Subcutaneous adipose tissue (tissue), 4 donors: Measurements from ENCODE around the gene ADAMTSL3. TPM values are rescaled to one million over a fixed set of nuclear protein-coding genes. Genes with fewer than 3 reads are reported as not detected.

ENCODE experiments used
- total RNA-seq, 4 donors: library from RNA; depleted of rRNA; stranded (reverse); fragments of >200 nt; gene quantifications; one replicate each; pipeline ENCODE4 v1.1.0, GENCODE V29; 2016
- TF ChIP-seq, protein P1 (sequence below): fragments of 450-650 bp; IDR thresholded peaks from one replicate; pipeline ENCODE4 v1.5.1; 2016; ENCODE audit warnings: low read depth, mild to moderate bottlenecking, control low read depth, antibody characterized with exemption, moderate library complexity

The ADAMTSL3 gene
- total RNA-seq, 4 donors from 2014 or later: 1.5 to 4.0 (median 2.3) TPM

DNA sequence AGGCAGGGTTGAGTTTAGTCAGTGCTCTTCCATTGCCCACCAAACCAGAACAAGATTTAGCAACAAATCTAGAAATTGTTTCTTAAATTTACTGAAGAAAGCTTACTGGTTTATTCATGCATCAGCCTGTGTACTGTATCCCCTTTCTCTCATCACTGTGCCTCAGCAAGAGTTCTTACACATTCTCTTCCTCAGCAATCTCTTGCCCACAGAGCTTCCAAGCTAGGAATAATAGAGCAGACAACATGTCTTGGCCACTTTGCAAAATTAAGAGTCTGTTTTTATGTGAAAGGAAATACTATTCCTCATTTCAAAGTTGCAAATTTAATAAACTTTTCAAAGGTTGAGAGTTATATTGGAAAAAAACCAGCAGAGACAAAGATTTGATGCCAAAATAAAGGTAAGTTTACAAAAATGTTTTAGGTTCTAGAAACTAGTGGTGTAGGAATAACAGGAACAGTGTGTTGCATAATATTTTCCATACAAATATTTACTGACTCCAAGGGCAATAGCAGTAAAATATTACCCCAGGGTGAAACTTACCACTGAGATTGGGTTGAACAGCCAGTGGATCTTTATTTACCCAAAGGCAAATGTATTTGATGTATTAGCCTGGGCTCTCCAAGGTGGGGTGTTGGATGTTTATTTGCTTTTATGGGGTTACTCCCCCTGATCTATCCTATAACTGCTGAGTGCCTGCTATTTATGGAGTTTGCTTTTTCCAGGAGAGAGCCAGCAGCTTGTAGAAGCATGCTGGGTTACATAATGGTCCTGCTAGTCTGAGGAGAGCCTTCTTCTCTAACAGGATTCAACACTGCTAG, 276.7 kb downstream of the ADAMTSL3 start:
- TF ChIP-seq, protein P1, sequence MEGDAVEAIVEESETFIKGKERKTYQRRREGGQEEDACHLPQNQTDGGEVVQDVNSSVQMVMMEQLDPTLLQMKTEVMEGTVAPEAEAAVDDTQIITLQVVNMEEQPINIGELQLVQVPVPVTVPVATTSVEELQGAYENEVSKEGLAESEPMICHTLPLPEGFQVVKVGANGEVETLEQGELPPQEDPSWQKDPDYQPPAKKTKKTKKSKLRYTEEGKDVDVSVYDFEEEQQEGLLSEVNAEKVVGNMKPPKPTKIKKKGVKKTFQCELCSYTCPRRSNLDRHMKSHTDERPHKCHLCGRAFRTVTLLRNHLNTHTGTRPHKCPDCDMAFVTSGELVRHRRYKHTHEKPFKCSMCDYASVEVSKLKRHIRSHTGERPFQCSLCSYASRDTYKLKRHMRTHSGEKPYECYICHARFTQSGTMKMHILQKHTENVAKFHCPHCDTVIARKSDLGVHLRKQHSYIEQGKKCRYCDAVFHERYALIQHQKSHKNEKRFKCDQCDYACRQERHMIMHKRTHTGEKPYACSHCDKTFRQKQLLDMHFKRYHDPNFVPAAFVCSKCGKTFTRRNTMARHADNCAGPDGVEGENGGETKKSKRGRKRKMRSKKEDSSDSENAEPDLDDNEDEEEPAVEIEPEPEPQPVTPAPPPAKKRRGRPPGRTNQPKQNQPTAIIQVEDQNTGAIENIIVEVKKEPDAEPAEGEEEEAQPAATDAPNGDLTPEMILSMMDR: no peak

DNA sequence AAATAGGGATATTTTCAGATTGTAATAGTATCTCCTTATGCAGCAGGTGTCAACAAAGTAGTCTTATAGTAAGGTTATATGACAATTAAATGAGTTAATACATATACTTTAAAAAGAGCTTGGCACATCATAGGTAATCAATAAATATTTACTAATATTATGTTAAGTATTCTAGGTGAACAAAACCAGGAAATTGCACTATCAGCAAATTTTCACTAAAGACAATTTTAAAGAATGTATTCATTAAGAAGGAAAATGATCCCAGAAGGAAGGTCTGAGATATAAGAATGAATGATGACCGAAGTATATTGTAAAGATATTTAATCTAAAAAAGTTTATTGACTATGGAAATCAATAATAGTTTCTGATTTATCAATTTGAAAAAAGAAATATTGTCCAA, 281.9 kb downstream of the ADAMTSL3 start:
- TF ChIP-seq, protein P1: no peak

DNA sequence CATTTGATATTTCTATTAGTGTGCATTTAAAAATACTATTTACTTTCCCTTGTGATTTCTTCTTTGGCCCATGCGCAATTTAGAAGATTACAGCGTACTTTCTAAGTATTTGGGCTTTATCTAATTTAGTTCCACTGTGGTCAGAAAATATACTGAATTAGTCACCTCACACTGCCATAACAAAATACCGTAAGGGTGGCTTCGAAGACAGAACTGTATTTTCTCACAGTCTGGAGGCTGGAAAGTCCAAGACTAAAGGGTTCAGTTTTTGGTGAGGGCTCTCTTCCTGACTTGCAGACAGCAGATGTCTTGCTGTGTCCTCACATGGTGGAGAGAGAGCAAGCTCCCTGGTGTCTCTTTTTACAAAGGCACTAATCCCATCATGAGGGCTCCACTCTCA, 286.2 kb downstream of the ADAMTSL3 start:
- TF ChIP-seq, protein P1: no peak

DNA sequence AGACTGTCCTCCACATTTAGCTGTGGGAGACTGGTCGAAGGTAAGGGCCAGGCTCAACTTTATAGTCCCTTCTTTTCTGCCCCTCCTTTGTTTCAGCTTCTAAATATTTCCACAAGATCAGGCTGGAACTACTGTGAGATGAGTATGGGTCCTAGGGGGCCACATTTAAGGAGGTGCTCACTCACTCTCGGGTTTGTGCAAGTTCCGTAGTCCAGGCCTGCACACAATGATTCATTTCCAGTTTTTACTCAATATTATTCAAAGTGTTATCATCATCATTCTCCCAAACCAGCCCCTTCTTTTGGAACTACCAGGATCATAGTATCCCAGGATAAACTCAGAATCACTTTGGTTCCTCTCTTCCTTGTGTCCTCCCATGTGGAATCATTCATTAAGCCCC, 289.1 kb downstream of the ADAMTSL3 start:
- TF ChIP-seq, protein P1: no peak

DNA sequence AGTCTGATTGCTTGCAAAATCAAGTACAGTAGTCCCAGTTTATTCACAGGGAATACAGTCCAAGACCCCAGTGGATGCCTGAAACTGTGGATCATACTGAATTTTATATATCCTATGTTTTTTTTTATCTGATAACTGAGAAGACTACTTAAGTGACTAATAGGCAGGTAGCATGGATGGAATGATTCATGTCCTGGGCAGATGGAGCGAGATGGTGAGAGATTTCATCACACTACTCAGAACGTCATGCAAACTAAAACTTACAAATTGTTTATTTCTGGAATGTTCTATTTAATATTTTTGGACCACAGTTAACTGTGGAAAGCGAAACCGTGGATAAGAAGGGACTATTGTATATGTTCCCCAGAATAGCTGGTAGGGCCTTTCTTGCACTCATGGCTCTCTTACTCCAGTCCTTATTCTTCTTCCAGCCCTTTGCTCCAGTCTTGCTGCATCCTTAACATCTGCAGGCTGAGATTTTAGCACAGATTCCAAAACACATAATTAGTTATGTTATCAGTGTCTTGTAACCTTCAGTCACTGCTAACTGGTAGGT, 290.0 kb downstream of the ADAMTSL3 start:
- TF ChIP-seq, protein P1: no peak

DNA sequence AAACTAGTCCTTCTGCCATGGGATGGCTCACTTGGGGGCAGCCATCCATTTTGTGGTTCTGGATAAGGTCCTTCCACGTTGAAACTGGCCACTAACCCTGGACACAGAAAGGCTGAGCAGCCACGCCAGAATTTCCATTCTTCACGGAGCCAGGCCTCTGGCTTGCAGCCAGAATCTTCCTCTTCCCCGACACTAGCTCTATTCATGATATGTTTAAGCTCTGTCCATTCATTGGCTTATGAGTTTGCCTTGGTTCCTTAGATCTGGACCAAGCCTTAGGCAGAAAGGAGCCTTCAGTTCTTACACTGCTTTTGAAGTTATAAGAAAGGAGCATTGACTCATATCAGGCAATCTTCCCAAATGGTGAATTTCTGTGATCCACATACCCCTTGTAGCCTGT, 293.2 kb downstream of the ADAMTSL3 start:
- TF ChIP-seq, protein P1: no peak

DNA sequence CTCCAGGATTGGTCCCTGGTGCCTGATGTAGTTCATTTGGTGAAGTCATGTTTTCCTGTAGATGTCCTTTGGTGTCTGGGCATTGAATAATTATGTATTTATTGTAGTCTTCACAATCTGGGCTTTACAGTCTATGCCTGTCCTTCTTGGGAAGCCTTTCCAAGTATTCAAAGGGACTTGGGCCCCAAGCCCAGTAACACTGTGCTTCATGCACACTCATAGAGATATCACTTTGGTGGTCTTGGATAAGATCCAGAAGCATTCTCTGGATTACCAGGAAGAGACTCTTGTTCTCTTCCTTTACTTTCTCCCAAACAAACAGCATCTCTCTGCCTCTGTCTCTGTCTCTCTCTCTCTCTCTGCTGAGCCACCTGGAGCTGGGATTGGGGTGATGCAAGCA, 300.6 kb downstream of the ADAMTSL3 start:
- TF ChIP-seq, protein P1: no peak
